ENCODE results near the gene ABCC3. TPM values are rescaled to one million over a fixed set of nuclear protein-coding genes. Genes with fewer than 3 reads are reported as not detected.

Gene ABCC3
- total RNA-seq, 1 donor from 2014 or later: 1.2 TPM

DNA sequence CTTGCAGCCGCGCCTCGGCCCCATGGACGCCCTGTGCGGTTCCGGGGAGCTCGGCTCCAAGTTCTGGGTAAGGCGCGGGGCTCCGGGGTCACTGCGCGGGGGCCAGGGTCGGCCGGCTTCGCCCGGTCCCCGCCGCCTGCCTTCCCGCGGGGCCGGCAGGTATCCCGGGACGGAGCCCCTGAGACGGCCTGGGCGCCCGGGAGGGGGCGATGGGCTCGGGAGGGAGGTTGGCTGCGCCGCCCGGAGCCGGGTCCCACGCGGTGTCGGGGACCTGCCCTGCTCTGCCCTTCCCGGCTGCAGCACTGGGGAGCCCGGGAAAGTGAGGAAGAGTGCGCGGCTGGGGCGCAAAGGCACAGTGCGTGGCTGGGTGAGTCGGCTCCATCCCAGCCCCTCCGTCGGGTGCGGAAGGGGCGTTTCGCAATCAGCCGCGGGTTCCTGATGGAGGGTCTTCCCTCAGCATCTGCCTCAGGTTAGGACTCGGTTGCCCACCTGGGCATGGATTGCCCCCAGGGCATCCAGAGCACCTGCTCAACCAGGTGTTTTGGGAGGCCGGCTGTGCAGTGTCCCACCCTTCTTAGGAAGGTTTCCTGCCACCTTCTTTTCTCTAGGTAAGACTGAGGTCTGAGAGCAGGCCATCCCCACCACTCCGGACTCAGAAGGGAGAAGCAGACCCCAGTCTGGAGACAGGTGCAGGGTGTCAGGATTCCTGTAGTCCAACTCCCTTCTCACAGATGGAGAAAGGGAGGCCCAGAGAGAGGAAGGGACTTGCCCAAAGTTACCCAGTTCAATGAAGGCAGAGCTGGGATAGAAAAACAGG lies 442 bp downstream of the ABCC3 start:
- DNase-seq (ENCODE audit: low spot score in 2 of 2, unreplicated experiment in 2 of 2): no peak
- Mint-ChIP-seq H3K4me1 (peaks cover 32% of the 10 kb centered on the region), H3K27me3 (ENCODE audit: low read depth) (peaks cover 66% of the 10 kb centered on the region)

DNA sequence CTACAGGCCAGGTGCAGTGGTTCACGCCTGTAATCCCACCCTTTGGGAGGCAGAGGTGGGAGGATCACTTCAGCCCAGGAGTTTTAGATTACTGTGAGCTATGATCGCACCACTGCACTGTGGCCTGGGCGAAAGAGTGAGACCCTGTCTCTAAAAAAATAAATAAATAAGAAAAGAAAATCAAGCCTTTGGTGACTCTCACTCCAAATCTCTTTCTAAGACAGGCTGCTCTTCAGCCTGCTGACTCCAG lies 976 bp downstream of the ABCC3 start:
- Mint-ChIP-seq H3K4me1 (peaks cover 29% of the 10 kb centered on the region), H3K36me3 (no peaks in the 10 kb centered on the region), H3K9me3 (no peaks in the 10 kb centered on the region), H3K4me3 (peak overlapping the region; percentile 9), H3K27me3 (ENCODE audit: low read depth) (peaks cover 62% of the 10 kb centered on the region), H3K27ac (no peak overlapping the region)
- TF ChIP-seq, protein P1, sequence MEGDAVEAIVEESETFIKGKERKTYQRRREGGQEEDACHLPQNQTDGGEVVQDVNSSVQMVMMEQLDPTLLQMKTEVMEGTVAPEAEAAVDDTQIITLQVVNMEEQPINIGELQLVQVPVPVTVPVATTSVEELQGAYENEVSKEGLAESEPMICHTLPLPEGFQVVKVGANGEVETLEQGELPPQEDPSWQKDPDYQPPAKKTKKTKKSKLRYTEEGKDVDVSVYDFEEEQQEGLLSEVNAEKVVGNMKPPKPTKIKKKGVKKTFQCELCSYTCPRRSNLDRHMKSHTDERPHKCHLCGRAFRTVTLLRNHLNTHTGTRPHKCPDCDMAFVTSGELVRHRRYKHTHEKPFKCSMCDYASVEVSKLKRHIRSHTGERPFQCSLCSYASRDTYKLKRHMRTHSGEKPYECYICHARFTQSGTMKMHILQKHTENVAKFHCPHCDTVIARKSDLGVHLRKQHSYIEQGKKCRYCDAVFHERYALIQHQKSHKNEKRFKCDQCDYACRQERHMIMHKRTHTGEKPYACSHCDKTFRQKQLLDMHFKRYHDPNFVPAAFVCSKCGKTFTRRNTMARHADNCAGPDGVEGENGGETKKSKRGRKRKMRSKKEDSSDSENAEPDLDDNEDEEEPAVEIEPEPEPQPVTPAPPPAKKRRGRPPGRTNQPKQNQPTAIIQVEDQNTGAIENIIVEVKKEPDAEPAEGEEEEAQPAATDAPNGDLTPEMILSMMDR (IDR thresholded peaks at IDR 0.05; ENCODE audit: unreplicated experiment): no peak
- no peak for DNase-seq (ENCODE audit: low spot score in 2 of 2, unreplicated experiment in 2 of 2)

More for the DNA sequence above, 442 bp downstream of the ABCC3 start:
- Mint-ChIP-seq H3K36me3 (no peaks in the 10 kb centered on the region), H3K4me3 (peak overlapping the region; percentile 13), H3K9me3 (no peaks in the 10 kb centered on the region), H3K27ac (no peak overlapping the region)
- TF ChIP-seq, protein P1 (IDR thresholded peaks at IDR 0.05; ENCODE audit: unreplicated experiment): no peak

DNA sequence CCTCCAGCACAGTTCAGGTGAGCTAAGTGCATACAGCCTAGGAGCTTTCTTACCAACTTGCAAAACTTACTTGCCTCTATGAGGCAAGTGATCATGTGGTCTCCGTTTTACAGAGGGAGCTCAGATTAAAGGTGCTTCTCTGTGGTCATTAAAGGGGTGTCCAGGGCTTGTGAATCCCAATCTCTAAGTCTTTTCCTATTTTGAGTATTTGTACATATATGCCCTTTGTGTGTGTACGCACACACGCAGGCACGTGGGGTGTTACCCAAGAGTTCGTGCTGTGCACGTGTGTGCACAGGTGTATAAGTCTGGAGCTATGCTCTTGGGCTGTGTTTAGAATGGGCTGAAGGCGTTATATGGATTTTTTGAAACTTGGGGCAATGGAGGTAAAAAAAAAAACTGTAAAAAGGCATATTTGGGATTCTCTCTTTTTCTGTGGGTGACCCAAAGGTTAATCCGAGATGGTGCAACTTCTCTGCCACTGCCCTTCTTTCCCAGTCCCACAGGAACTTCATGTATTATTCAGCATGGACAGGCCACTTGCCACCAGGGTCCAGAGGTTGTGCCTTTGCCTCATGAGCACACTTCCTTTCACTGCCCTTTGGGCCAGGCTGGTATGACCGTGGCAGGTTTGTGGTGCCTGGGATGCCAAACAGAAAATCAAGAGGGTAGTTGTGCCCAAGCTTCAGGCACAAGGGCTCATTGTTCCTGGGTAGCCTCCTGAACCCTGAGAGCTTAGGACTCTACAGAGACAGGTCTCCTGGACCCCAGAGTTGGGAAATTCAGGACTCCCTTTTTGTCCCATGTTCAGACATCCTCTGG lies 1.5 kb downstream of the ABCC3 start:
- no peaks in the 10 kb centered on the region for H3K36me3 Mint-ChIP-seq
- H3K4me1 Mint-ChIP-seq: peaks cover 31% of the 10 kb centered on the region
- no peak overlapping the region for H3K27ac Mint-ChIP-seq
- TF ChIP-seq, protein P1 (IDR thresholded peaks at IDR 0.05; ENCODE audit: unreplicated experiment): no peak
- H3K4me3 Mint-ChIP-seq: peak overlapping the region; percentile 9
- no peaks in the 10 kb centered on the region for H3K9me3 Mint-ChIP-seq
- H3K27me3 Mint-ChIP-seq (ENCODE audit: low read depth): peaks cover 62% of the 10 kb centered on the region
- DNase-seq (ENCODE audit: low spot score in 2 of 2, unreplicated experiment in 2 of 2): no peak

DNA sequence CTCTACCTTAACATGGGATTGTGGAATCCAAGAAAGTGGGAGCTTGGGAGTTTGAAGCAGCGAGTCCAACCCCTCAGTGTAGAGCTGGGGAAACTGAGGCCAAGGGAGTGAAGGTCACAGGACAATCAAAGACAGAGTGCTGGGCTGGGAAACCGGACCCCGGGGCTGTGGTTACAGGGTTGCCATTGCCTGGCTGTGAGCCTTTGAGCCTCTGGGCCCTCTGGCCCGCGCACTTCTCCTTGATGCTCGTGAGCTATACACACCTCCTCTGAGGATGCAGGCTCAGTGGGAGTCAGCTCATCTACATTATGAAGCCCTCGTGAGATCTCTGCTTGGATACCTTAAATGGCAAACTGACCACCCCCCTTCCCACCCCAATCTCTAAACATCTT lies 2.1 kb downstream of the ABCC3 start:
- H3K4me1 Mint-ChIP-seq: peaks cover 30% of the 10 kb centered on the region
- TF ChIP-seq, protein P1 (IDR thresholded peaks at IDR 0.05; ENCODE audit: unreplicated experiment): no peak
- H3K36me3 Mint-ChIP-seq: no peaks in the 10 kb centered on the region
- H3K27ac Mint-ChIP-seq: no peak overlapping the region
- H3K27me3 Mint-ChIP-seq (ENCODE audit: low read depth): peaks cover 58% of the 10 kb centered on the region
- no peak for DNase-seq (ENCODE audit: low spot score in 2 of 2, unreplicated experiment in 2 of 2)
- H3K4me3 Mint-ChIP-seq: no peak overlapping the region
- H3K9me3 Mint-ChIP-seq: no peaks in the 10 kb centered on the region

DNA sequence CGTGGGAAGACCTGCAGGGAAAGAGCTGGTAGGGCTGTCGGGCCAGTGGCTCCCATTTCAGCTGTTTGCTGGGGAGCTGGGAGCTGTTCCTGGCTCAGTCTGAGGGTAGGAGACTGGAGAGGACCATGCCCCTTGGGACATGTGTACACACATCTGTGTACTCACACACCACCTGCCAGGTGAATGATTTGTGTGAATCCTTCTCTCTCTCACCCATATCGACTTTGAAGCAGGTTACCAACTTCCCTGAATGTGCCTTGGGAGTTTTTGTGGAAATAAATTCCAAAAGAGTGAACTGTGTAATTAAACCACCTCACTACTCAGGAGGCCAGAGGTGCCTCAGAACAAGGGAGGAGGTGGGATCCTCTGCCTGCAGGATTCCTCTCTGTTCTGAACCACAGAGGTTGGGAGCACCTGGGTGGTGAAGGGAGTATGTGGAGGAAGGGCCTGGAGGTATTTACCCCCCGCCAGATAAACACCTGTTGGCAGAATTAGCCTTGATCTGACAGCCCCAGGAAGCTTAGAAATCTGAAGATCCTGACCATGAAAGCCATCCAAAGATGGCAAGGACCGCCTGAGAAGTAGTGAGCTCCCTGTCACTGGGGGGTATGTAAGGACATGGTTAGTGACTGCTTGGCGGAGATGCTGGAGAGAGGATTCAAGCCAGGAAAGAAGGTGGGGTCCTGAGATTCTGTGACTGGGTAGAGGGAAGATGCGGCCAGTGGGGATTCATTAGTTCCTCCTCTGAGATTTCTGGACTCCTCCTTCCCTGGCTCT lies 3.3 kb downstream of the ABCC3 start:
- DNase-seq (ENCODE audit: low spot score in 2 of 2, unreplicated experiment in 2 of 2): no peak
- TF ChIP-seq, protein P1 (IDR thresholded peaks at IDR 0.05; ENCODE audit: unreplicated experiment): no peak
- no peaks in the 10 kb centered on the region for H3K36me3 Mint-ChIP-seq
- peaks cover 46% of the 10 kb centered on the region for H3K27me3 Mint-ChIP-seq (ENCODE audit: low read depth)
- H3K4me1 Mint-ChIP-seq: peaks cover 28% of the 10 kb centered on the region
- no peaks in the 10 kb centered on the region for H3K9me3 Mint-ChIP-seq
- H3K27ac Mint-ChIP-seq: no peak overlapping the region
- no peak overlapping the region for H3K4me3 Mint-ChIP-seq

Measured in mesothelial cell of epicardium (in vitro differentiated cells).